Spleen (tissue), 7 donors: ENCODE measurements around the gene DDX20.

ENCODE experiments used
- POLR2A ChIP-seq, 3 donors: fragments of 450-650 bp; IDR thresholded peaks; one replicate each; pipeline ENCODE4 v1.5.1; 2017; ENCODE audit warnings: antibody characterized with exemption in 3 of 3, mild to moderate bottlenecking in 1 of 3
- TF ChIP-seq, protein P1 (sequence below), 11 experiments: fragments of 200-600 bp in 7 of 11; fragments of 450-650 bp in 4 of 11; sonication (generic) in 4 of 11; IDR thresholded peaks in 8 of 11; conservative IDR thresholded peaks in 3 of 11; 1 replicate in 7 of 11; 2 replicates in 4 of 11; pipeline versions ENCODE4 v1.4.0 to v1.8.0; 2016 to 2021; ENCODE audit warnings: antibody characterized with exemption in 11 of 11, inconsistent platforms in 4 of 11, mild to moderate bottlenecking in 1 of 11
- donor health status: DM: no; HTN: no; CAD: no; lungs with moderate emphysema.
- donor health status: DM: no; HTN: no; CAD: no.
- donor health status: DM: no; HTN: no; CAD: no.

GRCh38 chr1:111706921-111707320, 48.8 kb upstream of the DDX20 start:
- TF ChIP-seq POLR2A (IDR thresholded peaks at IDR 0.05): no peak
- TF ChIP-seq, protein P1, sequence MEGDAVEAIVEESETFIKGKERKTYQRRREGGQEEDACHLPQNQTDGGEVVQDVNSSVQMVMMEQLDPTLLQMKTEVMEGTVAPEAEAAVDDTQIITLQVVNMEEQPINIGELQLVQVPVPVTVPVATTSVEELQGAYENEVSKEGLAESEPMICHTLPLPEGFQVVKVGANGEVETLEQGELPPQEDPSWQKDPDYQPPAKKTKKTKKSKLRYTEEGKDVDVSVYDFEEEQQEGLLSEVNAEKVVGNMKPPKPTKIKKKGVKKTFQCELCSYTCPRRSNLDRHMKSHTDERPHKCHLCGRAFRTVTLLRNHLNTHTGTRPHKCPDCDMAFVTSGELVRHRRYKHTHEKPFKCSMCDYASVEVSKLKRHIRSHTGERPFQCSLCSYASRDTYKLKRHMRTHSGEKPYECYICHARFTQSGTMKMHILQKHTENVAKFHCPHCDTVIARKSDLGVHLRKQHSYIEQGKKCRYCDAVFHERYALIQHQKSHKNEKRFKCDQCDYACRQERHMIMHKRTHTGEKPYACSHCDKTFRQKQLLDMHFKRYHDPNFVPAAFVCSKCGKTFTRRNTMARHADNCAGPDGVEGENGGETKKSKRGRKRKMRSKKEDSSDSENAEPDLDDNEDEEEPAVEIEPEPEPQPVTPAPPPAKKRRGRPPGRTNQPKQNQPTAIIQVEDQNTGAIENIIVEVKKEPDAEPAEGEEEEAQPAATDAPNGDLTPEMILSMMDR (IDR thresholded peaks at IDR 0.05 in 8 of 11, conservative IDR thresholded peaks at IDR 0.05 in 3 of 11): no peak
